Gastrocnemius medialis (tissue), 4 donors: ENCODE results near the gene TMEM92.

ENCODE experiments used
- POLR2A ChIP-seq, 2 donors: fragments of 450-650 bp; IDR thresholded peaks; one replicate each; pipeline ENCODE4 v1.6.1; 2017; ENCODE audit warnings: antibody characterized with exemption in 2 of 2, mild to moderate bottlenecking in 2 of 2, moderate library complexity in 2 of 2
- TF ChIP-seq, protein P1 (sequence below), 5 experiments: fragments of 450-650 bp in 3 of 5; fragments of 200-600 bp in 2 of 5; sonication (generic) in 2 of 5; IDR thresholded peaks in 4 of 5; conservative IDR thresholded peaks in 1 of 5; 1 replicate in 4 of 5; 2 replicates in 1 of 5; pipeline ENCODE4 v1.5.1; 2016 to 2019; ENCODE audit warnings: antibody characterized with exemption in 5 of 5, mild to moderate bottlenecking in 3 of 5, moderate library complexity in 3 of 5

DNA sequence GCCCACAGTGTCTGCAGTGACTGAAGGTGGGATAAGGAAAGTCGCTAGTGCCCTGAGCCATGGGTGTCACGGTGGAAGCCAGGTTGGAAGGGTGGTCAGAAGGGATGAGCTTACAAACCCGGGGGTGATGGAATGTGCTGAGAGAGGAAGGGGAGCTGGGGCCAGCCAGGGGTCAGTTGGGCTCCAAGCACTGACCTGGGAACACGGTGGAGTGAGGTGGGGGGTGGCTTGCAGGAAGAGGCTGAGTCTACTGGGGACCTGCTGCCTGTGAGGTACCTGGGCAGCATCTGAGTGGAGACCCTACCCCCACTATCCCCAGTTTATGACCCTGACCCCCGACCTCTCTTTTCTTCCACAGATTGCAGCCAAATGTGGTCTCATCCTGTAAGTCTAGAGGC is 3.1 kb downstream of the TMEM92 start:
- TF ChIP-seq, protein P1, sequence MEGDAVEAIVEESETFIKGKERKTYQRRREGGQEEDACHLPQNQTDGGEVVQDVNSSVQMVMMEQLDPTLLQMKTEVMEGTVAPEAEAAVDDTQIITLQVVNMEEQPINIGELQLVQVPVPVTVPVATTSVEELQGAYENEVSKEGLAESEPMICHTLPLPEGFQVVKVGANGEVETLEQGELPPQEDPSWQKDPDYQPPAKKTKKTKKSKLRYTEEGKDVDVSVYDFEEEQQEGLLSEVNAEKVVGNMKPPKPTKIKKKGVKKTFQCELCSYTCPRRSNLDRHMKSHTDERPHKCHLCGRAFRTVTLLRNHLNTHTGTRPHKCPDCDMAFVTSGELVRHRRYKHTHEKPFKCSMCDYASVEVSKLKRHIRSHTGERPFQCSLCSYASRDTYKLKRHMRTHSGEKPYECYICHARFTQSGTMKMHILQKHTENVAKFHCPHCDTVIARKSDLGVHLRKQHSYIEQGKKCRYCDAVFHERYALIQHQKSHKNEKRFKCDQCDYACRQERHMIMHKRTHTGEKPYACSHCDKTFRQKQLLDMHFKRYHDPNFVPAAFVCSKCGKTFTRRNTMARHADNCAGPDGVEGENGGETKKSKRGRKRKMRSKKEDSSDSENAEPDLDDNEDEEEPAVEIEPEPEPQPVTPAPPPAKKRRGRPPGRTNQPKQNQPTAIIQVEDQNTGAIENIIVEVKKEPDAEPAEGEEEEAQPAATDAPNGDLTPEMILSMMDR (IDR thresholded peaks at IDR 0.05 in 4 of 5, conservative IDR thresholded peaks at IDR 0.05 in 1 of 5), result no peak
- TF ChIP-seq POLR2A (IDR thresholded peaks at IDR 0.05), result no peak
